GM23248 (cell line): Measurements from ENCODE around the gene LMOD2. TPM values are rescaled to one million over a fixed set of nuclear protein-coding genes. Genes with fewer than 3 reads are reported as not detected.

Experiments
- DNase-seq: peaks from one replicate; pipeline ENCODE4 v3.0.0-alpha.2; 2015
- H2AFZ ChIP-seq: fragments of 200-600 bp; sonication (generic); 2 replicates; pipeline ENCODE4 v1.6.1; 2016; ENCODE audit warnings: antibody characterized with exemption
- H3F3A ChIP-seq: fragments of 200-600 bp; sonication (generic); 2 replicates; pipeline ENCODE4 v1.6.1; 2016; ENCODE audit warnings: mild to moderate bottlenecking, antibody characterized with exemption, mixed run types; ENCODE audit not compliant: insufficient read depth
- H3K27ac ChIP-seq: fragments of 200-600 bp; sonication (generic); 2 replicates; pipeline ENCODE4 v1.5.1; 2016; ENCODE audit warnings: mild to moderate bottlenecking
- H3K27me3 ChIP-seq: fragments of 200-600 bp; sonication (generic); replicated peaks from 2 replicates; pipeline ENCODE4 v1.6.1; 2016; ENCODE audit warnings: mild to moderate bottlenecking; ENCODE audit not compliant: insufficient read depth
- H3K36me3 ChIP-seq: fragments of 200-600 bp; sonication (generic); 2 replicates; pipeline ENCODE4 v1.6.1; 2016; ENCODE audit warnings: low read depth, mild to moderate bottlenecking
- H3K4me1 ChIP-seq: fragments of 200-600 bp; sonication (generic); 2 replicates; pipeline ENCODE4 v1.6.1; 2016; ENCODE audit warnings: mild to moderate bottlenecking; ENCODE audit not compliant: insufficient read depth
- H3K4me2 ChIP-seq: fragments of 200-600 bp; sonication (generic); one replicate; pipeline ENCODE4 v1.6.1; 2016; ENCODE audit warnings: mild to moderate bottlenecking; ENCODE audit not compliant: unreplicated experiment
- H3K4me3 ChIP-seq: fragments of 200-600 bp; sonication (generic); 2 replicates; pipeline ENCODE4 v1.5.1; 2016; ENCODE audit warnings: mild to moderate bottlenecking
- H3K79me2 ChIP-seq: fragments of 200-600 bp; sonication (generic); 2 replicates; pipeline ENCODE4 v1.6.1; 2016; ENCODE audit warnings: mild to moderate bottlenecking; ENCODE audit not compliant: insufficient read depth
- H3K9ac ChIP-seq: fragments of 200-600 bp; sonication (generic); 2 replicates; pipeline ENCODE4 v1.6.1; 2016; ENCODE audit warnings: mild to moderate bottlenecking
- H3K9me2 ChIP-seq: fragments of 200-600 bp; sonication (generic); 2 replicates; pipeline ENCODE4 v1.6.1; 2016; ENCODE audit warnings: mixed run types, mild to moderate bottlenecking, moderate library complexity; ENCODE audit not compliant: insufficient read depth
- H3K9me3 ChIP-seq: fragments of 200-600 bp; sonication (generic); one replicate; pipeline ENCODE4 v1.6.1; 2017; ENCODE audit warnings: low read depth
- H4K20me1 ChIP-seq: fragments of 200-600 bp; sonication (generic); 2 replicates; pipeline ENCODE4 v1.6.0; 2016; ENCODE audit not compliant: insufficient read depth
- EZH2 ChIP-seq: fragments of 200-600 bp; sonication (generic); IDR thresholded peaks from 2 replicates; pipeline ENCODE4 v1.6.1; 2018; ENCODE audit warnings: antibody characterized with exemption, mild to moderate bottlenecking; ENCODE audit not compliant: insufficient read depth, poor library complexity, severe bottlenecking
- EZH2phosphoT487 ChIP-seq: fragments of 200-600 bp; sonication (generic); IDR thresholded peaks from 2 replicates; pipeline ENCODE4 v1.6.1; 2018; ENCODE audit warnings: antibody characterized with exemption, moderate library complexity, mild to moderate bottlenecking, low read depth; ENCODE audit not compliant: insufficient read depth
- WGBS, 2 experiments: methylation state at CpG; one replicate each; pipeline ENCODE4 v1.1.6; 2015 to 2017; ENCODE audit warnings: low lambda C conversion rate in 2 of 2, low coverage in 1 of 2; ENCODE audit errors: missing lambda C conversion rate in 2 of 2; 5-methylcytosine and 5-hydroxymethylcytosine counted together
- in situ Hi-C: fragments of 300-500 bp; cut with MboI; formaldehyde crosslinking; loops from 2 replicates; pipeline ENCODE4 v1.15.0; 2020
- polyA plus RNA-seq: library from polyadenylated mRNA; unstranded; fragments of >200 nt; fragmentation: Nextera tagmentation; extraction: Ambion mirVana; gene quantifications from 2 replicates; pipeline ENCODE4 v1.2.1, GENCODE V29; 2016
- total RNA-seq: library from RNA; depleted of rRNA; stranded (reverse); fragments of >200 nt; shearing (Covaris generic); gene quantifications from 2 replicates; pipeline ENCODE4 v1.2.3, GENCODE V29; 2014

LMOD2 gene
- total and polyA plus RNA-seq, 2 experiments from 2014 or later, result not detected

GRCh38 chr7:123647106-123647730 is 8.4 kb upstream of the LMOD2 start:
- Histone ChIP-seq H3K9ac (no peak overlapping the region), H3K36me3 (no peaks in the 10 kb centered on the region), H3K9me2 (no peaks in the 10 kb centered on the region; the same call in 1 of the 2 replicates), H4K20me1 (no peaks in the 10 kb centered on the region), H3K27me3 (no peaks in the 10 kb centered on the region), H3K4me2 (peak overlapping the region; percentile 16), H3K4me1 (peaks cover 21% of the 10 kb centered on the region), H3K4me3 (no peak overlapping the region), H3K27ac (no peak overlapping the region), H3K9me3 (no peaks in the 10 kb centered on the region), H3F3A (peaks cover 18% of the 10 kb centered on the region), H2AFZ (no peak overlapping the region), H3K79me2 (no peaks in the 10 kb centered on the region)
- peak; percentile 35 for DNase-seq
- TF ChIP-seq EZH2phosphoT487 (no peak), EZH2 (no peak)
- 34 to 46% methylated on average over 7 of the region's 7 CpGs for WGBS, 2 experiments
- in situ Hi-C loops, result no loop called here

- Histone ChIP-seq H3K9me3 (no peaks in the 10 kb centered on the region), H3K27ac (no peak overlapping the region), H3K4me2 (no peak overlapping the region), H3F3A (peaks cover under 1% of the 10 kb centered on the region; the same call in 1 of the 2 replicates), H4K20me1 (no peaks in the 10 kb centered on the region), H3K4me3 (no peak overlapping the region), H2AFZ (no peak overlapping the region), H3K27me3 (no peaks in the 10 kb centered on the region), H3K79me2 (no peaks in the 10 kb centered on the region), H3K9ac (no peak overlapping the region), H3K36me3 (no peaks in the 10 kb centered on the region), H3K4me1 (peaks cover 8% of the 10 kb centered on the region; the same call in 1 of the 2 replicates), H3K9me2 (no peaks in the 10 kb centered on the region)
- 20 to 29% methylated on average over 2 of the region's 2 CpGs for WGBS, 2 experiments
- no peak for TF ChIP-seq EZH2phosphoT487
- no peak for TF ChIP-seq EZH2
- DNase-seq, result peak; percentile 53
- in situ Hi-C loops, result no loop called here
These were observed 5.7 kb upstream of the LMOD2 start for GRCh38 chr7:123649964-123650363.

GRCh38 chr7:123650595-123650994 is 5.1 kb upstream of the LMOD2 start:
- Histone ChIP-seq H3K36me3 (no peaks in the 10 kb centered on the region), H4K20me1 (no peaks in the 10 kb centered on the region), H3K9ac (no peak overlapping the region), H3K27ac (no peak overlapping the region), H3K9me2 (no peaks in the 10 kb centered on the region), H3K4me3 (no peak overlapping the region), H3K9me3 (no peaks in the 10 kb centered on the region), H3K79me2 (no peaks in the 10 kb centered on the region), H3F3A (no peaks in the 10 kb centered on the region), H2AFZ (no peak overlapping the region), H3K4me2 (no peak overlapping the region), H3K4me1 (peaks cover 8% of the 10 kb centered on the region; the same call in 1 of the 2 replicates), H3K27me3 (no peaks in the 10 kb centered on the region)
- TF ChIP-seq EZH2phosphoT487 (no peak), EZH2 (no peak)
- in situ Hi-C loops, result no loop called here
- no peak for DNase-seq
- 37 to 43% methylated on average over 2 of the region's 2 CpGs for WGBS, 2 experiments

- Histone ChIP-seq H3K9ac (no peak overlapping the region), H3K4me3 (no peak overlapping the region), H3K9me3 (no peaks in the 10 kb centered on the region), H3K9me2 (no peaks in the 10 kb centered on the region), H2AFZ (no peak overlapping the region), H3K4me1 (0 out of 2 replicates have a peak, but pooled peaks cover 2% of the 10 kb centered on the region), H3K4me2 (no peak overlapping the region), H4K20me1 (no peaks in the 10 kb centered on the region), H3K36me3 (no peaks in the 10 kb centered on the region), H3K79me2 (no peaks in the 10 kb centered on the region), H3K27ac (no peak overlapping the region), H3F3A (no peaks in the 10 kb centered on the region), H3K27me3 (no peaks in the 10 kb centered on the region)
- in situ Hi-C loops, result no loop called here
- 75 to 83% methylated on average over 1 of the region's 1 CpG for WGBS, 2 experiments
- no peak for DNase-seq
- TF ChIP-seq EZH2phosphoT487, result no peak
- no peak for TF ChIP-seq EZH2
These were observed 3.3 kb upstream of the LMOD2 start for GRCh38 chr7:123652406-123652805.
